IMR-90 (cell line): ENCODE measurements around the gene AFG3L2. TPM values are rescaled to one million over a fixed set of nuclear protein-coding genes. Genes with fewer than 3 reads are reported as not detected.

Experiments
- ATAC-seq: fragments of 200-7000 bp; cut with Tn5 transposase; 2 replicates; pipeline ENCODE4 v1.9.1; 2020; ENCODE audit warnings: low read depth, mild to moderate bottlenecking, moderate library complexity
- BruUV-seq: library from RNA; stranded (reverse); fragments of 400-500 nt; replicated peaks from 2 replicates; lab custom pipeline; 2021; lab: Mats Ljungman, UMichigan
- CTCF ChIA-PET: fragments of 300-600 bp; formaldehyde crosslinking; extraction: SDS; loops from one replicate; lab custom pipeline; 2021; ENCODE audit warnings: antibody characterized with exemption; lab: Yijun Ruan, JAX
- POLR2A ChIA-PET: fragments of 300-600 bp; sonication (Branson Sonifier 250); formaldehyde crosslinking; loops from one replicate; lab custom pipeline; 2022; ENCODE audit warnings: antibody characterized with exemption; ENCODE audit not compliant: unreplicated experiment; lab: Charles Lee
- DNase-seq: peaks from one replicate; pipeline ENCODE4 v3.0.0; 2013
- H2AFZ ChIP-seq: replicated peaks from 2 replicates; pipeline ENCODE3; 2013; ENCODE audit warnings: low read length, mild to moderate bottlenecking; ENCODE audit not compliant: poor library complexity
- H2AK5ac ChIP-seq: 2 replicates; pipeline ENCODE4 v1.6.1; 2013; ENCODE audit warnings: low read depth, low read length, inconsistent platforms
- H2AK9ac ChIP-seq: replicated peaks from 2 replicates; pipeline ENCODE3; 2013; ENCODE audit warnings: mild to moderate bottlenecking, low read depth, low read length, moderate library complexity; ENCODE audit not compliant: poor library complexity
- H2BK120ac ChIP-seq: 2 replicates; pipeline ENCODE4 v1.6.1; 2013; ENCODE audit warnings: low read depth, low read length, inconsistent platforms
- H2BK15ac ChIP-seq: 3 replicates; pipeline ENCODE4 v1.6.1; 2013; ENCODE audit warnings: low read depth, low read length, inconsistent platforms
- H2BK20ac ChIP-seq: 2 replicates; pipeline ENCODE4 v1.6.1; 2013; ENCODE audit warnings: low read depth, mild to moderate bottlenecking, inconsistent platforms, low read length, moderate library complexity
- H2BK5ac ChIP-seq: 2 replicates; pipeline ENCODE4 v1.6.1; 2013; ENCODE audit warnings: mild to moderate bottlenecking, low read depth, low read length, inconsistent platforms; ENCODE audit not compliant: poor library complexity, severe bottlenecking
- H3K14ac ChIP-seq: replicated peaks from 2 replicates; pipeline ENCODE4 v1.6.1; 2013; ENCODE audit warnings: low read depth, low read length, inconsistent platforms
- H3K18ac ChIP-seq: 2 replicates; pipeline ENCODE4 v1.6.1; 2013; ENCODE audit warnings: low read depth, low read length, control low read depth
- H3K23ac ChIP-seq: 2 replicates; pipeline ENCODE4 v1.6.1; 2013; ENCODE audit warnings: low read depth, low read length, inconsistent platforms
- H3K27ac ChIP-seq: 2 replicates; pipeline ENCODE4 v1.5.1; 2013; ENCODE audit warnings: mild to moderate bottlenecking, control low read depth, low read length; ENCODE audit not compliant: insufficient read depth
- H3K27me3 ChIP-seq: 2 replicates; pipeline ENCODE4 v1.6.1; 2013; ENCODE audit warnings: low read length; ENCODE audit not compliant: control insufficient read depth, insufficient read depth
- H3K36me3 ChIP-seq: 2 replicates; pipeline ENCODE4 v1.6.1; 2013; ENCODE audit warnings: low read length, mixed read lengths; ENCODE audit not compliant: control insufficient read depth, insufficient read depth
- H3K4ac ChIP-seq: 2 replicates; pipeline ENCODE4 v1.6.1; 2013; ENCODE audit warnings: low read depth, low read length, inconsistent platforms
- H3K4me1 ChIP-seq: 2 replicates; pipeline ENCODE4 v1.6.1; 2013; ENCODE audit warnings: low read length, mixed read lengths; ENCODE audit not compliant: control insufficient read depth, insufficient read depth
- H3K4me2 ChIP-seq: 2 replicates; pipeline ENCODE4 v1.6.1; 2013; ENCODE audit warnings: low read depth, mild to moderate bottlenecking, control low read depth, low read length, moderate library complexity
- H3K4me3 ChIP-seq: 2 replicates; pipeline ENCODE4 v1.5.1; 2013; ENCODE audit warnings: low read depth, mild to moderate bottlenecking, control low read depth, low read length, moderate library complexity; ENCODE audit not compliant: insufficient read depth
- H3K56ac ChIP-seq: 2 replicates; pipeline ENCODE4 v1.6.1; 2013; ENCODE audit warnings: low read length, inconsistent platforms; ENCODE audit not compliant: insufficient read depth; ENCODE audit errors: extremely low read depth
- H3K79me1 ChIP-seq, 2 experiments: 2 replicates each; pipeline ENCODE4 v1.6.1; 2013; ENCODE audit warnings: low read length in 2 of 2, inconsistent platforms in 1 of 2, low read depth in 1 of 2
- H3K9ac ChIP-seq: 2 replicates; pipeline ENCODE4 v1.6.1; 2013; ENCODE audit warnings: low read depth, low read length, control low read depth
- H3K9me1 ChIP-seq: 2 replicates; pipeline ENCODE4 v1.6.1; 2013; ENCODE audit warnings: low read length, inconsistent platforms; ENCODE audit not compliant: insufficient read depth
- H3K9me3 ChIP-seq: 2 replicates; pipeline ENCODE4 v1.6.1; 2013; ENCODE audit warnings: low read length; ENCODE audit not compliant: control insufficient read depth, insufficient read depth
- H4K20me1 ChIP-seq: 2 replicates; pipeline ENCODE4 v1.6.1; 2013; ENCODE audit warnings: low read length, inconsistent platforms; ENCODE audit not compliant: insufficient read depth
- H4K5ac ChIP-seq: 2 replicates; pipeline ENCODE4 v1.6.1; 2013; ENCODE audit warnings: mild to moderate bottlenecking, low read depth, low read length, control low read depth
- H4K8ac ChIP-seq, 2 experiments: 2 replicates each; pipeline ENCODE4 v1.6.1; 2013; ENCODE audit warnings: low read depth in 2 of 2, low read length in 2 of 2, control low read depth in 1 of 2, inconsistent platforms in 1 of 2
- H4K91ac ChIP-seq: 2 replicates; pipeline ENCODE4 v1.6.1; 2013; ENCODE audit warnings: low read depth, low read length, inconsistent platforms; ENCODE audit not compliant: insufficient read depth
- CHD1 ChIP-seq: IDR thresholded peaks from 2 replicates; pipeline ENCODE4 v1.6.1; 2012; ENCODE audit warnings: low read depth, low read length, improper control_type of control experiment
- POLR2A ChIP-seq: IDR thresholded peaks from 2 replicates; pipeline ENCODE4 v1.6.1; 2012; ENCODE audit warnings: mild to moderate bottlenecking, low read depth, low read length
- RAD21 ChIP-seq: IDR thresholded peaks from 2 replicates; pipeline ENCODE4 v1.6.1; 2012; ENCODE audit warnings: low read length, improper control_type of control experiment
- RFX5 ChIP-seq: IDR thresholded peaks from 2 replicates; pipeline ENCODE4 v1.8.0; 2012; ENCODE audit warnings: low read depth, mild to moderate bottlenecking, low read length, moderate library complexity
- SMC3 ChIP-seq: fragments of 150-350 bp; IDR thresholded peaks from 2 replicates; pipeline ENCODE4 v1.6.1; 2016; ENCODE audit warnings: low read depth, mild to moderate bottlenecking, antibody characterized with exemption, low read length, moderate library complexity
- WGBS, 2 experiments: methylation state at CpG; one replicate each; pipeline versions ENCODE4 v1.1.5 to v1.1.7; 2013; ENCODE audit warnings: missing lambda C conversion rate in 2 of 2; ENCODE audit not compliant: insufficient read length in 1 of 2; ENCODE audit errors: extremely low coverage in 2 of 2; 5-methylcytosine and 5-hydroxymethylcytosine counted together
- dilution Hi-C: fragments of 300-500 bp; cut with HindIII; formaldehyde crosslinking; loops from one replicate; pipeline ENCODE4 v1.14.3; 2018; ENCODE audit warnings: low sequenced_read_pairs; ENCODE audit not compliant: unreplicated experiment
- in situ Hi-C: fragments of 300-500 bp; cut with MboI; formaldehyde crosslinking; loops from 3 replicates; pipeline ENCODE4 v1.14.3; 2019; ENCODE audit warnings: low sequenced_read_pairs, inconsistent platforms, mixed read lengths
- intact Hi-C: fragments of 100-400 bp; cut with micrococcal nuclease; formaldehyde crosslinking; loops from 2 replicates; pipeline ENCODE4 v1.10.0; 2022
- polyA plus RNA-seq, 3 experiments: library from polyadenylated mRNA; depleted of rRNA; stranded (reverse); fragments of >200 nt; gene quantifications; 2 replicates each; pipeline ENCODE4 v1.2.3, GENCODE V29; 2012; ENCODE audit warnings: low replicate concordance in 1 of 3
- total RNA-seq: library from RNA; depleted of rRNA; stranded (reverse); fragments of >200 nt; gene quantifications from 2 replicates; pipeline ENCODE4 v1.2.3, GENCODE V29; 2012

AFG3L2 gene
- total and polyA plus RNA-seq, 2 of the 4 experiments (the other 2 are of a cell fraction), result 26.9 to 37.6 TPM

DNA sequence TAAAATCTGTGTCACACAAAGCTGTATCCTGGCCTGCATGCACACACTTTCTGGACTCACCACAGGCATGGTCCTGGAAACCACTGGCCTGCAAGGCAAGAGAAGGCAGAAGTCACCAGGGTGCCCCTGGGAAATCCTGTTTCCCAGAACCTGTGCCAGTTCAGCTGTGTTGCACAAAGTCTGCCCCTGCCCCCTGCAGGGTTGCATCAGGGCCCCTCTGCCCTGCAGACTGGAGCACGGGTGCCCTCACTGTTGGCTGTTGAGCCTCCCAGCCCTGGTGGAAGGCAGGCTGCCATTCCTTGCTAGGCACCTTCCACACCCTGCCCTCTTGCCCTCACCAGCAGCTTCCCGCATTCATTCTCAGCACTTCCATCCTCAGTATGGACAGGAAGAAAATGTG lies 86.9 kb downstream of the AFG3L2 start:
- ChIA-PET POLR2A (no interaction called here), CTCF (no interaction called here)
- ATAC-seq (no peak), DNase-seq (no peak)
- Histone ChIP-seq H2BK20ac (no peak overlapping the region), H2AK9ac (no peak overlapping the region), H2BK5ac (no peak overlapping the region), H2BK120ac (no peak overlapping the region), H3K79me1 (no peaks in the 10 kb centered on the region), H4K8ac (no peak overlapping the region), H3K4me2 (no peak overlapping the region), H3K27ac (no peak overlapping the region), H3K4me1 (peaks cover 11% of the 10 kb centered on the region), H2AFZ (peak overlapping the region; percentile 74), H3K23ac (no peak overlapping the region; the same call in 1 of the 2 replicates), H3K4ac (no peak overlapping the region), H3K14ac (no peak overlapping the region), H3K56ac (no peak overlapping the region), H3K4me3 (no peak overlapping the region), H4K20me1 (no peaks in the 10 kb centered on the region), H4K91ac (no peak overlapping the region), H3K9me3 (no peaks in the 10 kb centered on the region), H3K9ac (no peak overlapping the region), H3K27me3 (no peaks in the 10 kb centered on the region), H3K9me1 (0 out of 2 replicates have a peak, but pooled peaks cover 4% of the 10 kb centered on the region), H3K18ac (no peak overlapping the region), H3K36me3 (no peaks in the 10 kb centered on the region), H4K5ac (no peak overlapping the region), H2AK5ac (0 out of 2 replicates have a peak overlapping the region, but pooled peaks have one; percentile 33), H2BK15ac (no peak overlapping the region)
- dilution Hi-C loops (no loop called here), in situ Hi-C loops (no loop called here), intact Hi-C loops (no loop called here)
- BruUV-seq, result no TSS peak
- no CpG with 5 or more reads among the region's 2 CpGs for WGBS, 2 experiments
- TF ChIP-seq CHD1 (no peak), SMC3 (no peak), RFX5 (no peak), POLR2A (no peak), RAD21 (no peak)
